DOHH2 (cell line): ENCODE data around the gene MVP.

Experiments used
- CTCF ChIP-seq: fragments of 200-600 bp; sonication (generic); IDR thresholded peaks from one replicate; pipeline ENCODE4 v1.5.1; 2014; ENCODE audit warnings: antibody characterized with exemption, mild to moderate bottlenecking, low read depth, low read length; ENCODE audit not compliant: poor library complexity, severe bottlenecking
- EZH2phosphoT487 ChIP-seq: fragments of 200-600 bp; sonication (generic); IDR thresholded peaks from 2 replicates; pipeline ENCODE4 v1.6.1; 2017; ENCODE audit warnings: borderline replicate concordance, mild to moderate bottlenecking, antibody characterized with exemption, low read length, moderate library complexity, mixed read lengths

GRCh38 chr16:29844575-29845331, 24.5 kb downstream of the MVP start:
- TF ChIP-seq CTCF (no peak), EZH2phosphoT487 (no peak)
